ENCODE results near the gene R3HDM1. TPM values are rescaled to one million over a fixed set of nuclear protein-coding genes. Genes with fewer than 3 reads are reported as not detected.
"Not testable (repeated sequence)": the region's sequence is repeated elsewhere in the genome, so short reads cannot be mapped to it uniquely, and the experiment has no call there.

R3HDM1 gene
- total and polyA plus RNA-seq, 2 donors (not counting 1 experiment from before 2014, with no cell fraction given), result 23.7 to 57.8 TPM

DNA sequence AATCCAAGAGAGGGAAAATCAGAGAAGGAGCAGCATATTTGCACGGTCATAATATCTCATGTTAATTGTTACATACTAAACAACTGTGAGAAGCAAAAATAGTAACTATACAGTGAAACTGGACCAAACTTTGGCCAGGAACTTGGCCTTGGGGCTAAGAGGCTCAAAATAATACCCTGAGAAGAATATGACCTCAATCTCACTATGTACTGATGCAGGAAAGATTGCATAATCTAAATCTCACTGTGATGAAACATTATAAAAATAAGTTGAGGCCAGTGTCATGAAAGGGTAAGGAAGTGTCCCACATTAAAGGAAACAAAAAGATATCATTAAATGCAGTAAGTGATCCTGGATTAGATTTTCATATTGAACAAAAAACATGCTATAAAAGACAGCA lies 36.8 kb upstream of the R3HDM1 start:
- H3K9ac ChIP-seq (ENCODE audit: low read length), result no peak overlapping the region
- DNase-seq, result no peak
- intact Hi-C loops (cut with micrococcal nuclease), result no loop called here
- ChIA-PET CTCF (no interaction called here), POLR2A (no interaction called here)
- H3K27me3 Mint-ChIP-seq, result no peaks in the 10 kb centered on the region
- peaks cover 16% of the 10 kb centered on the region for H3K9me3 Mint-ChIP-seq (ENCODE audit: insufficient read depth)
- no peaks in the 10 kb centered on the region for H3K27me3 ChIP-seq (replicated peaks in 1 of 4; ENCODE audit: control extremely low read depth in 1 of 4, control insufficient read depth in 3 of 4, insufficient read depth in 4 of 4, low read length in 3 of 4)
- no peak overlapping the region for H3K4me2 ChIP-seq (replicated peaks; ENCODE audit: low read depth, low read length, poor library complexity, severe bottlenecking)
- peaks cover 0 to 3% of the 10 kb centered on the region in 2 experiments for H3K36me3 ChIP-seq (replicated peaks in 1 of 2; ENCODE audit: control extremely low read depth in 1 of 2, control insufficient read depth in 1 of 2, extremely low read depth in 1 of 2, insufficient read depth in 2 of 2, low read length in 1 of 2)
- H3K4me1 Mint-ChIP-seq, result no peaks in the 10 kb centered on the region
- no CpG with 5 or more reads among the region's 1 CpG for WGBS (ENCODE audit: insufficient coverage)
- no peaks in the 10 kb centered on the region for H3K4me1 ChIP-seq (ENCODE audit: control insufficient read depth in 2 of 2, insufficient read depth in 2 of 2, low read length in 2 of 2)
- ATAC-seq (ENCODE audit: low read depth), result no peak
- no peaks in the 10 kb centered on the region for H4K20me1 ChIP-seq (ENCODE audit: control insufficient read depth, insufficient read depth, low read length, poor library complexity, severe bottlenecking)
- H3K4me3 Mint-ChIP-seq, result no peak overlapping the region
- peaks cover 4 to 12% (median 8%) of the 10 kb centered on the region in 3 donors for H3K9me3 ChIP-seq (ENCODE audit: control extremely low read depth in 1 of 3, control insufficient read depth in 2 of 3, insufficient read depth in 1 of 3, low read length in 2 of 3)
- no peak overlapping the region for H2AFZ ChIP-seq (ENCODE audit: insufficient read depth, low read depth, low read length, poor library complexity, severe bottlenecking)
- no peak overlapping the region for H3K4me3 ChIP-seq (ENCODE audit: control extremely low read depth in 1 of 5, extremely low read depth in 1 of 5, insufficient read depth in 1 of 5, low read depth in 2 of 5, low read length in 4 of 5)
- no peak overlapping the region for H3K27ac ChIP-seq (ENCODE audit: low read length in 2 of 2)
- H3K27ac Mint-ChIP-seq, result no peak overlapping the region
- no peaks in the 10 kb centered on the region for H3K79me2 ChIP-seq (ENCODE audit: control insufficient read depth, insufficient read depth, low read length)
- TF ChIP-seq EZH2 (IDR thresholded peaks at IDR 0.05; ENCODE audit: borderline replicate concordance, insufficient read depth, low read depth, low read length, poor library complexity, severe bottlenecking) (no peak), CTCF (IDR thresholded peaks at IDR 0.05) (no peak)

- TF ChIP-seq CTCF (IDR thresholded peaks at IDR 0.05) (no peak), EZH2 (IDR thresholded peaks at IDR 0.05; ENCODE audit: borderline replicate concordance, insufficient read depth, low read depth, low read length, poor library complexity, severe bottlenecking) (no peak)
- H3K9me3 ChIP-seq (ENCODE audit: control extremely low read depth in 1 of 3, control insufficient read depth in 2 of 3, insufficient read depth in 1 of 3, low read length in 2 of 3), result peaks cover 4 to 16% (median 8%) of the 10 kb centered on the region in 3 donors
- H3K36me3 ChIP-seq (replicated peaks in 1 of 2; ENCODE audit: control extremely low read depth in 1 of 2, control insufficient read depth in 1 of 2, extremely low read depth in 1 of 2, insufficient read depth in 2 of 2, low read length in 1 of 2), result peaks cover 0 to 3% of the 10 kb centered on the region in 2 experiments
Observed at GRCh38 chr2:135494917-135495316, 36.4 kb upstream of the R3HDM1 start.

DNA sequence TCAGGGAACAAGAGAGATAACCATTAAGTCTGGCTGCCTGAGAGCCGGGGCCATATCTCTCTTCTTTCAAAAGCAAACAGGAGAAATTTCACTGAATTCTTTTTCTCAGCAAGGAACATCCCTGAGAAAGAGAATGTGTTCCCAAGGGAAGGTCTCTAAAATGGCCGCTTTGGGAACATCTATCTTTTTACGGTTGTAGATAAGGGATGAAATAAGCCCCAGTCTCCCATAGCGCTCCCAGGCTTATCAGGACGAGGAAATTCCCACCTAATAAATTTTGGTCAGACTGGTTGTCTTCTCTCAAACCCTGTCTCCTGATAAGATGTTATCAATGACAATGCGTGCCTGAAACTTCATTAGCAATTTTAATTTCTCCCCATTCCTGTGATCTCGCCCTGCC lies 32.7 kb upstream of the R3HDM1 start:
- peaks cover 13% of the 10 kb centered on the region for H3K9me3 Mint-ChIP-seq (ENCODE audit: insufficient read depth)
- H2AFZ ChIP-seq (ENCODE audit: insufficient read depth, low read depth, low read length, poor library complexity, severe bottlenecking); intact Hi-C loops (cut with micrococcal nuclease); H3K4me1 ChIP-seq (ENCODE audit: control insufficient read depth in 2 of 2, insufficient read depth in 2 of 2, low read length in 2 of 2); H3K27ac Mint-ChIP-seq; H3K79me2 ChIP-seq (ENCODE audit: control insufficient read depth, insufficient read depth, low read length); H3K27me3 ChIP-seq (replicated peaks in 1 of 4; ENCODE audit: control extremely low read depth in 1 of 4, control insufficient read depth in 3 of 4, insufficient read depth in 4 of 4, low read length in 3 of 4); H3K9ac ChIP-seq (ENCODE audit: low read length); H3K36me3 ChIP-seq (replicated peaks in 1 of 2; ENCODE audit: control extremely low read depth in 1 of 2, control insufficient read depth in 1 of 2, extremely low read depth in 1 of 2, insufficient read depth in 2 of 2, low read length in 1 of 2); ATAC-seq (ENCODE audit: low read depth); DNase-seq; H3K4me3 ChIP-seq (ENCODE audit: control extremely low read depth in 1 of 5, extremely low read depth in 1 of 5, insufficient read depth in 1 of 5, low read depth in 2 of 5, low read length in 4 of 5); CTCF ChIA-PET; H3K4me3 Mint-ChIP-seq; H4K20me1 ChIP-seq (ENCODE audit: control insufficient read depth, insufficient read depth, low read length, poor library complexity, severe bottlenecking); POLR2A ChIA-PET; H3K27ac ChIP-seq (ENCODE audit: low read length in 2 of 2); H3K4me2 ChIP-seq (replicated peaks; ENCODE audit: low read depth, low read length, poor library complexity, severe bottlenecking); H3K27me3 Mint-ChIP-seq; H3K4me1 Mint-ChIP-seq: not testable (repeated sequence)
- peaks cover 4 to 17% (median 8%) of the 10 kb centered on the region in 3 donors for H3K9me3 ChIP-seq (ENCODE audit: control extremely low read depth in 1 of 3, control insufficient read depth in 2 of 3, insufficient read depth in 1 of 3, low read length in 2 of 3)
- WGBS (ENCODE audit: insufficient coverage), result 100% methylated on average over 2 of the region's 7 CpGs

More at GRCh38 chr2:135494917-135495316, 36.4 kb upstream of the R3HDM1 start:
- ChIA-PET CTCF (no interaction called here), POLR2A (no interaction called here)
- H3K27ac ChIP-seq (ENCODE audit: low read length in 2 of 2), result no peak overlapping the region
- no peaks in the 10 kb centered on the region for H3K4me1 ChIP-seq (ENCODE audit: control insufficient read depth in 2 of 2, insufficient read depth in 2 of 2, low read length in 2 of 2)
- H3K4me2 ChIP-seq (replicated peaks; ENCODE audit: low read depth, low read length, poor library complexity, severe bottlenecking), result no peak overlapping the region
- DNase-seq (no peak), ATAC-seq (ENCODE audit: low read depth) (no peak)
- peaks cover 18% of the 10 kb centered on the region for H3K9me3 Mint-ChIP-seq (ENCODE audit: insufficient read depth)
- no peaks in the 10 kb centered on the region for H3K79me2 ChIP-seq (ENCODE audit: control insufficient read depth, insufficient read depth, low read length)
- no peaks in the 10 kb centered on the region for H3K27me3 ChIP-seq (replicated peaks in 1 of 4; ENCODE audit: control extremely low read depth in 1 of 4, control insufficient read depth in 3 of 4, insufficient read depth in 4 of 4, low read length in 3 of 4)
- H3K4me3 Mint-ChIP-seq, result no peak overlapping the region
- no peaks in the 10 kb centered on the region for H3K27me3 Mint-ChIP-seq
- no CpG with 5 or more reads among the region's 2 CpGs for WGBS (ENCODE audit: insufficient coverage)
- no peak overlapping the region for H2AFZ ChIP-seq (ENCODE audit: insufficient read depth, low read depth, low read length, poor library complexity, severe bottlenecking)
- H4K20me1 ChIP-seq (ENCODE audit: control insufficient read depth, insufficient read depth, low read length, poor library complexity, severe bottlenecking), result no peaks in the 10 kb centered on the region
- no peaks in the 10 kb centered on the region for H3K4me1 Mint-ChIP-seq
- no peak overlapping the region for H3K27ac Mint-ChIP-seq
- no peak overlapping the region for H3K9ac ChIP-seq (ENCODE audit: low read length)
- intact Hi-C loops (cut with micrococcal nuclease), result no loop called here
- no peak overlapping the region for H3K4me3 ChIP-seq (ENCODE audit: control extremely low read depth in 1 of 5, extremely low read depth in 1 of 5, insufficient read depth in 1 of 5, low read depth in 2 of 5, low read length in 4 of 5)

Data from B cell (primary cell).